ENCODE data around the gene CCDC85C. TPM values are rescaled to one million over a fixed set of nuclear protein-coding genes. Genes with fewer than 3 reads are reported as not detected.

CCDC85C gene
- total and polyA plus RNA-seq, 2 experiments from 2014 or later: 4.5 to 24.9 TPM

GRCh38 chr14:99566009-99566389 lies 38.0 kb downstream of the CCDC85C start:
- H3K4me1 Mint-ChIP-seq: peaks cover 89% of the 10 kb centered on the region

More at GRCh38 chr14:99566009-99566389, 38.0 kb downstream of the CCDC85C start:
- H3K79me2 ChIP-seq (replicated peaks; ENCODE audit: insufficient read depth): peaks cover 64% of the 10 kb centered on the region
- DNase-seq (ENCODE audit: low spot score) (no peak), ATAC-seq (no peak)
- Mint-ChIP-seq H3K27me3 (ENCODE audit: insufficient read depth, low read depth, poor library complexity) (peaks cover 15% of the 10 kb centered on the region), H3K27ac (no peak overlapping the region), H3K9me3 (no peaks in the 10 kb centered on the region), H3K36me3 (ENCODE audit: low read depth) (no peaks in the 10 kb centered on the region), H3K4me3 (no peak overlapping the region)
- no peak for TF ChIP-seq POLR2AphosphoS5 (IDR thresholded peaks at IDR 0.05; ENCODE audit: low read depth)
- TF ChIP-seq JUNB (IDR thresholded peaks at IDR 0.05; ENCODE audit: unreplicated experiment): no peak
- TF ChIP-seq, protein P1, sequence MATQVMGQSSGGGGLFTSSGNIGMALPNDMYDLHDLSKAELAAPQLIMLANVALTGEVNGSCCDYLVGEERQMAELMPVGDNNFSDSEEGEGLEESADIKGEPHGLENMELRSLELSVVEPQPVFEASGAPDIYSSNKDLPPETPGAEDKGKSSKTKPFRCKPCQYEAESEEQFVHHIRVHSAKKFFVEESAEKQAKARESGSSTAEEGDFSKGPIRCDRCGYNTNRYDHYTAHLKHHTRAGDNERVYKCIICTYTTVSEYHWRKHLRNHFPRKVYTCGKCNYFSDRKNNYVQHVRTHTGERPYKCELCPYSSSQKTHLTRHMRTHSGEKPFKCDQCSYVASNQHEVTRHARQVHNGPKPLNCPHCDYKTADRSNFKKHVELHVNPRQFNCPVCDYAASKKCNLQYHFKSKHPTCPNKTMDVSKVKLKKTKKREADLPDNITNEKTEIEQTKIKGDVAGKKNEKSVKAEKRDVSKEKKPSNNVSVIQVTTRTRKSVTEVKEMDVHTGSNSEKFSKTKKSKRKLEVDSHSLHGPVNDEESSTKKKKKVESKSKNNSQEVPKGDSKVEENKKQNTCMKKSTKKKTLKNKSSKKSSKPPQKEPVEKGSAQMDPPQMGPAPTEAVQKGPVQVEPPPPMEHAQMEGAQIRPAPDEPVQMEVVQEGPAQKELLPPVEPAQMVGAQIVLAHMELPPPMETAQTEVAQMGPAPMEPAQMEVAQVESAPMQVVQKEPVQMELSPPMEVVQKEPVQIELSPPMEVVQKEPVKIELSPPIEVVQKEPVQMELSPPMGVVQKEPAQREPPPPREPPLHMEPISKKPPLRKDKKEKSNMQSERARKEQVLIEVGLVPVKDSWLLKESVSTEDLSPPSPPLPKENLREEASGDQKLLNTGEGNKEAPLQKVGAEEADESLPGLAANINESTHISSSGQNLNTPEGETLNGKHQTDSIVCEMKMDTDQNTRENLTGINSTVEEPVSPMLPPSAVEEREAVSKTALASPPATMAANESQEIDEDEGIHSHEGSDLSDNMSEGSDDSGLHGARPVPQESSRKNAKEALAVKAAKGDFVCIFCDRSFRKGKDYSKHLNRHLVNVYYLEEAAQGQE (IDR thresholded peaks at IDR 0.05; ENCODE audit: unreplicated experiment): no peak
- TF ChIP-seq STAT1 (IDR thresholded peaks at IDR 0.05; ENCODE audit: unreplicated experiment): no peak
- TF ChIP-seq ZNF114 (CRISPR knock-in tag; IDR thresholded peaks at IDR 0.05): no peak
- no peak for TF ChIP-seq ZNF331 (CRISPR knock-in tag; IDR thresholded peaks at IDR 0.05; ENCODE audit: low read depth)
- TF ChIP-seq CREB1 (CRISPR knock-in tag; IDR thresholded peaks at IDR 0.05; ENCODE audit: low read depth): no peak
- TF ChIP-seq, protein P2, sequence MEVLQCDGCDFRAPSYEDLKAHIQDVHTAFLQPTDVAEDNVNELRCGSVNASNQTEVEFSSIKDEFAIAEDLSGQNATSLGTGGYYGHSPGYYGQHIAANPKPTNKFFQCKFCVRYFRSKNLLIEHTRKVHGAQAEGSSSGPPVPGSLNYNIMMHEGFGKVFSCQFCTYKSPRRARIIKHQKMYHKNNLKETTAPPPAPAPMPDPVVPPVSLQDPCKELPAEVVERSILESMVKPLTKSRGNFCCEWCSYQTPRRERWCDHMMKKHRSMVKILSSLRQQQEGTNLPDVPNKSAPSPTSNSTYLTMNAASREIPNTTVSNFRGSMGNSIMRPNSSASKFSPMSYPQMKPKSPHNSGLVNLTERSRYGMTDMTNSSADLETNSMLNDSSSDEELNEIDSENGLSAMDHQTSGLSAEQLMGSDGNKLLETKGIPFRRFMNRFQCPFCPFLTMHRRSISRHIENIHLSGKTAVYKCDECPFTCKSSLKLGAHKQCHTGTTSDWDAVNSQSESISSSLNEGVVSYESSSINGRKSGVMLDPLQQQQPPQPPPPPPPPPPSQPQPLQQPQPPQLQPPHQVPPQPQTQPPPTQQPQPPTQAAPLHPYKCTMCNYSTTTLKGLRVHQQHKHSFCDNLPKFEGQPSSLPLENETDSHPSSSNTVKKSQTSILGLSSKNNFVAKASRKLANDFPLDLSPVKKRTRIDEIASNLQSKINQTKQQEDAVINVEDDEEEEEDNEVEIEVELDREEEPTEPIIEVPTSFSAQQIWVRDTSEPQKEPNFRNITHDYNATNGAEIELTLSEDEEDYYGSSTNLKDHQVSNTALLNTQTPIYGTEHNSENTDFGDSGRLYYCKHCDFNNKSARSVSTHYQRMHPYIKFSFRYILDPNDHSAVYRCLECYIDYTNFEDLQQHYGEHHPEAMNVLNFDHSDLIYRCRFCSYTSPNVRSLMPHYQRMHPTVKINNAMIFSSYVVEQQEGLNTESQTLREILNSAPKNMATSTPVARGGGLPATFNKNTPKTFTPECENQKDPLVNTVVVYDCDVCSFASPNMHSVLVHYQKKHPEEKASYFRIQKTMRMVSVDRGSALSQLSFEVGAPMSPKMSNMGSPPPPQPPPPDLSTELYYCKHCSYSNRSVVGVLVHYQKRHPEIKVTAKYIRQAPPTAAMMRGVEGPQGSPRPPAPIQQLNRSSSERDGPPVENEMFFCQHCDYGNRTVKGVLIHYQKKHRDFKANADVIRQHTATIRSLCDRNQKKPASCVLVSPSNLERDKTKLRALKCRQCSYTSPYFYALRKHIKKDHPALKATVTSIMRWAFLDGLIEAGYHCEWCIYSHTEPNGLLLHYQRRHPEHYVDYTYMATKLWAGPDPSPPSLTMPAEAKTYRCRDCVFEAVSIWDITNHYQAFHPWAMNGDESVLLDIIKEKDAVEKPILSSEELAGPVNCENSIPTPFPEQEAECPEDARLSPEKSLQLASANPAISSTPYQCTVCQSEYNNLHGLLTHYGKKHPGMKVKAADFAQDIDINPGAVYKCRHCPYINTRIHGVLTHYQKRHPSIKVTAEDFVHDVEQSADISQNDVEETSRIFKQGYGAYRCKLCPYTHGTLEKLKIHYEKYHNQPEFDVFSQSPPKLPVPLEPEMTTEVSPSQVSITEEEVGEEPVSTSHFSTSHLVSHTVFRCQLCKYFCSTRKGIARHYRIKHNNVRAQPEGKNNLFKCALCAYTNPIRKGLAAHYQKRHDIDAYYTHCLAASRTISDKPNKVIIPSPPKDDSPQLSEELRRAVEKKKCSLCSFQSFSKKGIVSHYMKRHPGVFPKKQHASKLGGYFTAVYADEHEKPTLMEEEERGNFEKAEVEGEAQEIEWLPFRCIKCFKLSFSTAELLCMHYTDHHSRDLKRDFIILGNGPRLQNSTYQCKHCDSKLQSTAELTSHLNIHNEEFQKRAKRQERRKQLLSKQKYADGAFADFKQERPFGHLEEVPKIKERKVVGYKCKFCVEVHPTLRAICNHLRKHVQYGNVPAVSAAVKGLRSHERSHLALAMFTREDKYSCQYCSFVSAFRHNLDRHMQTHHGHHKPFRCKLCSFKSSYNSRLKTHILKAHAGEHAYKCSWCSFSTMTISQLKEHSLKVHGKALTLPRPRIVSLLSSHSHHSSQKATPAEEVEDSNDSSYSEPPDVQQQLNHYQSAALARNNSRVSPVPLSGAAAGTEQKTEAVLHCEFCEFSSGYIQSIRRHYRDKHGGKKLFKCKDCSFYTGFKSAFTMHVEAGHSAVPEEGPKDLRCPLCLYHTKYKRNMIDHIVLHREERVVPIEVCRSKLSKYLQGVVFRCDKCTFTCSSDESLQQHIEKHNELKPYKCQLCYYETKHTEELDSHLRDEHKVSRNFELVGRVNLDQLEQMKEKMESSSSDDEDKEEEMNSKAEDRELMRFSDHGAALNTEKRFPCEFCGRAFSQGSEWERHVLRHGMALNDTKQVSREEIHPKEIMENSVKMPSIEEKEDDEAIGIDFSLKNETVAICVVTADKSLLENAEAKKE (CRISPR knock-in tag; IDR thresholded peaks at IDR 0.05): no peak
- TF ChIP-seq, protein P3, sequence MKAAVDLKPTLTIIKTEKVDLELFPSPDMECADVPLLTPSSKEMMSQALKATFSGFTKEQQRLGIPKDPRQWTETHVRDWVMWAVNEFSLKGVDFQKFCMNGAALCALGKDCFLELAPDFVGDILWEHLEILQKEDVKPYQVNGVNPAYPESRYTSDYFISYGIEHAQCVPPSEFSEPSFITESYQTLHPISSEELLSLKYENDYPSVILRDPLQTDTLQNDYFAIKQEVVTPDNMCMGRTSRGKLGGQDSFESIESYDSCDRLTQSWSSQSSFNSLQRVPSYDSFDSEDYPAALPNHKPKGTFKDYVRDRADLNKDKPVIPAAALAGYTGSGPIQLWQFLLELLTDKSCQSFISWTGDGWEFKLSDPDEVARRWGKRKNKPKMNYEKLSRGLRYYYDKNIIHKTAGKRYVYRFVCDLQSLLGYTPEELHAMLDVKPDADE (IDR thresholded peaks at IDR 0.05): no peak
- TF ChIP-seq NANOG (IDR thresholded peaks at IDR 0.05; ENCODE audit: borderline replicate concordance): no peak
- TF ChIP-seq EZH2 (IDR thresholded peaks at IDR 0.05; ENCODE audit: low read depth, unreplicated experiment): no peak
- no peak for TF ChIP-seq CTCF (conservative IDR thresholded peaks at IDR 0.05; ENCODE audit: low read depth in 2 of 2)
- no peak for TF ChIP-seq EZH2phosphoT487 (IDR thresholded peaks at IDR 0.05; ENCODE audit: unreplicated experiment)
- H3K4me1 ChIP-seq (ENCODE audit: insufficient read depth): peaks cover 37% of the 10 kb centered on the region
- H3K27ac ChIP-seq (ENCODE audit: low read depth): no peak overlapping the region
- no peak overlapping the region for H3K4me3 ChIP-seq
- H3K4me2 ChIP-seq: no peak overlapping the region
- no peaks in the 10 kb centered on the region for H3K27me3 ChIP-seq (ENCODE audit: insufficient read depth)
- 0 out of 2 replicates have a peak, but pooled peaks cover 5% of the 10 kb centered on the region for H3F3A ChIP-seq (replicated peaks; ENCODE audit: low read depth)
- no peaks in the 10 kb centered on the region for H3K36me3 ChIP-seq (ENCODE audit: insufficient read depth)
- H2AFZ ChIP-seq: no peak overlapping the region
- no peaks in the 10 kb centered on the region for H3K9me2 ChIP-seq (ENCODE audit: insufficient read depth)
- peaks cover 6% of the 10 kb centered on the region; the same call in 1 of the 2 replicates for H4K20me1 ChIP-seq (replicated peaks; ENCODE audit: insufficient read depth)
